CD4-positive, alpha-beta T cell treated with Interleukin-10 for 1 hour (primary cell): ENCODE results near the gene TP53TG5.
"Not testable (repeated sequence)": the region's sequence is repeated elsewhere in the genome, so short reads cannot be mapped to it uniquely, and the experiment has no call there.

Experiments
- DNase-seq: peaks from one replicate; pipeline ENCODE4 v3.0.0-alpha.2; 2020

Gene TP53TG5

DNA sequence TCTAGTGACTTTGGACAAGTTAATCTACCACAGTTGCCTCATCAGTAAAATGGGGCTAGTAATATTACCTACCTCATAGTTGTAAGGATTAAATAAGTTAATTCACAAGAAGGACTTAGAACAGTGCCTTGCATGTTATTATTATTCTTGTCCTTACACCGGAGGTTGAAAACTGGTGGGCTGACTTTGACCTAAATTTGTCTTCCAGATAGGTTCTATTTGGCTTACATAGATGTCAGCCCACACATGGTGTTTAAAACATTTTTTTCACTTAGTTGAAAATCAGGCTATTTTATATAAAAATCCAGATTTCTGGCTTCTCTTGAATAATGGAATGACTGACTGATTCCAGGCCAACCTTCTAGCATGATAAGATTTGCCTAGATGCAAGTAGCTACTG is 11.9 kb downstream of the TP53TG5 start:
- DNase-seq: no peak

GRCh38 chr20:45365444-45365970 is 12.6 kb downstream of the TP53TG5 start:
- DNase-seq: no peak

GRCh38 chr20:45363611-45364492 is 14.3 kb downstream of the TP53TG5 start:
- no peak for DNase-seq

- peak; percentile 99 for DNase-seq
These were observed 15.1 kb downstream of the TP53TG5 start, which contains the start of gene SYS1 for GRCh38 chr20:45362804-45363610. Gene SYS1, plus strand, starts transcription at chr20:45363156. Its CDS starts 376 bp downstream, at chr20:45363532.

- DNase-seq: no peak
These were observed 16.3 kb downstream of the TP53TG5 start for GRCh38 chr20:45361793-45362192.

DNA sequence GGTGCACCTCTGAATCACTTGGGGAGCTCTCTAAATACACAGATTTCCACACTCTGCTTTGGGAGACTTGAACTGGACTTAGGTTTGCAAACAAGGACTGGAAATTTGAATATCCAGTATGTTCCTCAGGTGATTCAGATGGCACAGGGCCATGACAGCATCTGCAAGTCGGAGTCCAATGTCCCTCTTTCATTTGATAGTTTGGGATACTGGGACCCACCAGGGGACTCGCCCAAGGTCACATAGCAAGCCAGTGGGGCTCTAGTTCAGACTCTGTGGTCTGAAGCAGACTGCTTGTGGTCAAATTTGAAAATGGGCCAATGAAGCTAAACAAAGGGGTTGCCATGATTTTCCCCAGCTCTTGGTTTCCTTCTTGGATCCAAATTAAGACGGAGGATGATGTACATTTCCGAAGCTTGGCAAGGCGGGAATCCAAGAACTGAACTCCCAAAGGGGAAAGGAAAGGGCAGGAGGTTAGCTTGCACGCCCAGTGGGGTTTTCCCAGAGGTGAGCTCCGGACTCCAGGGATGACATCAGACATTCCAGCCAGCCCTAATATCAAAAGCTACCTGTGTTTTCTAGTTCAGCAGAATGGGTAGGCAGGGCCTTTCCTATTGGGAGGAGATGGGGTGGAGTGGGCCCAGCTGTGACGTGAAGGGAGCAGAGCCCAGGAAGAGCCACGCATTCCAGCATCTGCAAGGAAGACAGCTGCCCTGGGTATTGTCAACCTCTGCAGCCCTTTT is 18.5 kb downstream of the TP53TG5 start:
- no peak for DNase-seq

- DNase-seq: no peak
These were observed 19.1 kb downstream of the TP53TG5 start for GRCh38 chr20:45359069-45359405.

DNA sequence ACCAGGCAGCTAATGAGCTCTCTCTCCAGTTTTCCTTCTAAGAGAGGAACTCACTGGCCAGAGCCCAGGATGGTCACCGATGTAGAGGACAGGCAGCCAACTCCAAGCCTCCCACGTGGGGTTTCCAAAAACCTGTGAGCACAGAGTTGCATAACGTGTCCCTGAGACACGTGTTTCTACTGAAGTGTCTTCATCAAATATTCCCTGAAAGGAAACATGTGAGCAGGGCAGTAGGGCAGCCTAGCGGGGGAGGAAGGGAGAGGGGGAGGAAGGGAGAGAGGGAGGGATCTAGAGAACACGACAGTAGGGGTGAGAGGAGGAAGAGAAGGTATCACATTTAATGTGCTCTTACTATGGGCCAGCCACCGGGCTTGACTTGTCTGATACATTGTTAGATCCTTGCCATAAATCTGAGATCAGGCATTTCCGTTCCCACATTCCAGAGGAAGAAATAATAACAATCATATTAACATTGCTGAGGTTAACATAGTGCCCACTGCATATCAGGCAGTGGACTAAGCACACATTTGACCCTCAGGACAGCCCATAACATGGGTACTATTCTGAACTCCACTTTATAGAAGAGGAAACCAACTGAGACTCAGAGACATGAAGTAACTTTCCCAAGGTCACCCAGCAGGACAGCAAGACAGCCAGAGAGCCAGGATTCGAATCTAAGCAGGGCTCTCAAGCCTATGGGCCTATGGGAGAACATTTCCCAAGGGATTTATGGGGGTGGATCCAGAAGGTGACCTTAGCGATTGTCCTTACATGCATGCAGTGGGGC is 19.6 kb downstream of the TP53TG5 start:
- no peak for DNase-seq

- DNase-seq: no peak
These were observed 22.7 kb downstream of the TP53TG5 start for GRCh38 chr20:45355209-45356084.

DNA sequence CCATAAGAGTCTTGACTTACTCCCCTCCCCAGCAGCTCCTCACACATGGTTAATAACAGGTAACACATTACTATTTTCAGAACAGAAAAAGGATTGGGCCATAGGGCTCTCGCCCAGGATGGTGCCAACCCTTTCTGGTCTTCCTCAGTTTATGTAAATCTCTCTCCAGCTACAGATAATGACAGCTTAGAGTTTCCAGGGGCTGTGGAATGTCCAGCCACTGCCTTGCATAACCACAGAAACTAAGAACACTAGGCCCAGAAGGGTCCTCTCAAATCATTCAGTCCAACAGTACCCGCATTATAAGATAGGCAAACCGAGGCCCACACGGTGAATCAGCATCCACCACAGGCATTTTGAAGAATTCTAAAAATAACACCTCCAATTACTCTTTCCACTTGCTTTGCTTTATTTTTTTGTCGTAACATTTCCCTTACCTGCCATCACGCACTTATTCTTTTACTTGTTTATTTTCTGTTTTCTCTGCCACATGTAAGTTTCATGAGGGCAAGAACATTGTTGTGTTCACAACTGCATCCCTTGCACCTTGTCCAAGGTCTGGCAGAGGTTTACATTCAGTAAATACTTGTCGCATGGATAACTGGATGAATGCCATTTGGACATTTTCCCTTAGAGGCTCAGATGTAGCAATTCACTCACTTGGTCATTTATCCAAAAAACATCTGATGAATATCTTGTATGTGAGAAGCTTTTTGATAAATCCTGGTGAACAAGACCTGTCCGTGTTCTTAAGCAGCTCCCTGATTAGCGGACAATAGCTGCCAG is 23.5 kb downstream of the TP53TG5 start:
- no peak for DNase-seq

DNA sequence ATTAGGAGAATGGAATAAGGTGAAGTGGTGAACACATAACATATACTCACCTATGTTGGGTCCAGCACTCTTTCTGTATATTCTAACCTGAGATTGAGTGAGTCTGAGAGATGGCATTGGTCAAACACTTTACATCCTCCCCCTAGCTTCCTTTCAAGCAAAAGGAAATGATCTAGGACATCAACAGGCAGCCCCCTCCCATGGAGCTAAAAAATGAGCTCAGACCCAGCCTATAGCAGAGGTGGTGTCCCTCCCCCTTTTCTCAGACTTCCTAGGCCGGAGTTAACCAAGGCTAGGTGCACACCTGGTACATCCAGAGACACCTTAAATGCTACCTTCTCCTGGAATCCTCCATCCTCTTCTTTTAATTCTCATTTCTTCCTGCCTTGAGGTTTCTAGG is 24.4 kb downstream of the TP53TG5 start:
- no peak for DNase-seq

- DNase-seq: no peak
These were observed 25.4 kb downstream of the TP53TG5 start for GRCh38 chr20:45352729-45353128.

DNA sequence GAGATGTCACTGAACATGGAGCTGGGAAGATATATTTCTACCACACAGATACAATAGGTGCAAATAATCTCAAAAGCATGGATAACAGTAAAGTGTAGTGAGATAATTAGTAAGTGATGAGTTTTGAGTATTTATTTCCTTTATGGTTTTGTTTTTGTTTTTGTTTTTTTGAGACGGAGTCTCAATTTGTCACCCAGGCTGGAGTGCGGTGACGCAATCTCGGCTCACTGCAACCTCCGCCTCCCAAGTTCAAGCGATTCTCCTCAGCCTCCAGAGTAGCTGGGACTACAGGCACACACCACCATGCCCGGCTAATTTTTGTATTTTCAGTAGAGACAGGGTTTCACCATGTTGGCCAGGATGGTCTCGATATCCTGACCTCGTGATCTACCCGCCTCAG is 27.3 kb downstream of the TP53TG5 start:
- not testable (repeated sequence) for DNase-seq

DNA sequence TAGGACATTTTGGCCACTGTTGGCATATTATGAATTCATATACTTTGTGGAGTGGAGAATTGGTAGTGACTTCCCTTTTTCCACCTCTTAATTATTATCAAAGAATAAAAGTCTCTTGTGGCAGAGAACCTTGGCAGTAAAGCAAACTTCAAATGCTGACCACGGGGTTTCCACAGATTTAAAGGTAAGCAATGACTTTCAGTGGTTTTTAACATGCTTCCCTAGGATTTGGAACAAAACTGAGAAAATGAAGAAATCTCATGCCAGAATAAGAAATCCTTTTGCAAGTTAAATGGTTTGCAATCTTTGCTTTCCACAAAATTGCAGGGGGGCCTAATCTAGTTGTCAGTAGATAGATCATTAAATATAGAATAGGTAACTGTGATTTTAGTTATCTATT is 27.9 kb downstream of the TP53TG5 start:
- DNase-seq: no peak

DNA sequence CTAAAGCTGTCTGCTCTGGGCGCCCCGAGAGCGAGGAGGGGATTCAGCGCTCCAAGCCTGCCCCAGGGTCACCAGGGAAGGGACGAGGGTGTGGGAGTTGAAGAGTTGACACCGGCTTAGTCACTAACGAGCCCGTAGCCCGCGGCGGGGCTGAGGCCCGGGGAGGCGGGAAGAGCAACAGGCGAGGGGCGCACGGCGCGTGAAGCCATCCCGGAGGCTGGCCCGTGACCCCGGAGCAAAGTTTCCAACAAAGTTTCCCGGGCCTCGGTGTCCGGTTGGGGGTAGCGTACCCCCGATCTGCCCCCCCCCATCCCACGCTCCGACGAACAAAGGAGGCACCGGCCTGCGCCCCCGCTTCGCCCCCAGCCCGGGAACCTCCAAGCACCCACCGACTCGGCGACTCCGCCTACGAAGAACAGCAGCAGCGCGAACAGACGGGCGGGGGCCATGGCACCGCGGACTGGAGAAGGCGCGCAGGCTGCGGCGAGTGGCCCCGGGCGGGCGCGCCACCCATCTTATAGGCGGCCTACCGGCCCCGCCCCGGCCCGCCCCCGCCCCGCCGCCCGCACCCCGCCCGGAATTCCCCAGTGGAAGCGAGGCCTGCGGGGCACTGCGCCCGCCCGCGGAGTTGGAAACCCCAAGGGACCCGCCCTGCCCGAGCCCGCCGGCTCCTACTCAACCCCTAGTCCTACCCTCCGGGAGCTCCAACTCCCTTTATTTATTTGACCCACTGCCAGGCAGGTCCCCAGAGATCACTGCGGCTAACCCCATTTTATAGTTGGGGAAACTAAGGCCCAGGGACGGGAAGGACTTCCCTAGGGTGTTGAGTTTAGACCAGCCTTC is 30.0 kb downstream of the TP53TG5 start, which contains the start of gene SDC4:
TSS of gene SDC4 (minus strand) at position 489 of the 843 bp plus-strand sequence. CDS start at position 449, 40 bp downstream.
- peak; percentile 74 for DNase-seq

DNA sequence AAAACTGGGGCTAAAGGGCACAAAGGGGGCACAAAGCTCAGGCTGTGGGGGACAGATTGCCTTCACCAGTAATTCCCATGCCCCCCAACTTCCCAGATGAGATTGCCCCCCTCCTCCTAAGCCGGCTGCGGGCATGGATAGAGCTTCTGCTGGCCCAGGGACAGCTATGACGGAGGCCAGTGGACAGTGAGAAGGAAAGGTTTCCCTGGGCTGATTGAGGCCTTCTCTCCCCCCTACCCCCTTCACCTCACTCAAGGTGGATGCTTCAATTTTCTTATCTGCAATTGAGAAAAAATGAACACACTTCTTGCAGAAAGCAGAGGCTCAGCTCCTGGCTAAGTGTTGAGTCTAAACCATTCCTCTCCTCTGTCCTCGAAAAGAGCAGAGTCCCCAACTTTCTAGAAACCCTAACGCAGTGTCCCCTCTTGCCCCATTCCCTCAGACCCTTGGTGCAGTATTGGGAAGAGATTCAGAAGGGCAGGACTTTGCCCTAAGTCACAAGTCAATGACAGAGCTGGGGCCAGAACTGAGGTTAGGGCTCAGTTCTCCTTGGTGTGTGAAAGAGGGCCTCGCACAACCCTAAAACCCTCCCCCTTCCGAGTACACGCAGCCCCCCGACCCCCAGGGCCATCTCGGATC is 30.7 kb downstream of the TP53TG5 start:
- no peak for DNase-seq

- no peak for DNase-seq
These were observed 31.3 kb downstream of the TP53TG5 start for GRCh38 chr20:45346851-45347250.

DNA sequence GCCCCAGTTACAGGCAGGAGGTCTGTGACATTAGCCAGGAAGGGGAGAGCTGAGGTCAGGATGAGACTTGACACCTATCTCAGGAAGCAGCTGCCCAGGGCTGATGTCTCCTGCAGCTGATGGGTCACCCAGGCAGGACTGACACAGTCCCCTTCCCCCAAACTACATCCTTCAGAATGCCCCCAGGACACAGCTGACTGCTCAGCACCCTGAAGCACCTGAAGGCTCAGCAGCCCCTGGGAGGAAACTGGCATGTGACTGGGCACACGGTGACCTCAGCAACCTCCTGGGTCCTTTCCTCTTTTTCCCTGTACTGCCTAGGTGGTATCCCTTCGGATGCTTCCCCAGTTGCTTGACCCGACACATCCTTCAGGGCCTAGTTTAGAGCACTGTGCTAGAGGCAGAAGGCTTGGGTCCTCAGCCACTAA is 31.8 kb downstream of the TP53TG5 start:
- no peak for DNase-seq
